HuH-7 (cell line): ENCODE data around the gene PLIN4.

Experiments
- DNase-seq: peaks from one replicate; pipeline ENCODE4 v3.0.0; 2011; ENCODE audit warnings: low spot score

The PLIN4 gene

DNA sequence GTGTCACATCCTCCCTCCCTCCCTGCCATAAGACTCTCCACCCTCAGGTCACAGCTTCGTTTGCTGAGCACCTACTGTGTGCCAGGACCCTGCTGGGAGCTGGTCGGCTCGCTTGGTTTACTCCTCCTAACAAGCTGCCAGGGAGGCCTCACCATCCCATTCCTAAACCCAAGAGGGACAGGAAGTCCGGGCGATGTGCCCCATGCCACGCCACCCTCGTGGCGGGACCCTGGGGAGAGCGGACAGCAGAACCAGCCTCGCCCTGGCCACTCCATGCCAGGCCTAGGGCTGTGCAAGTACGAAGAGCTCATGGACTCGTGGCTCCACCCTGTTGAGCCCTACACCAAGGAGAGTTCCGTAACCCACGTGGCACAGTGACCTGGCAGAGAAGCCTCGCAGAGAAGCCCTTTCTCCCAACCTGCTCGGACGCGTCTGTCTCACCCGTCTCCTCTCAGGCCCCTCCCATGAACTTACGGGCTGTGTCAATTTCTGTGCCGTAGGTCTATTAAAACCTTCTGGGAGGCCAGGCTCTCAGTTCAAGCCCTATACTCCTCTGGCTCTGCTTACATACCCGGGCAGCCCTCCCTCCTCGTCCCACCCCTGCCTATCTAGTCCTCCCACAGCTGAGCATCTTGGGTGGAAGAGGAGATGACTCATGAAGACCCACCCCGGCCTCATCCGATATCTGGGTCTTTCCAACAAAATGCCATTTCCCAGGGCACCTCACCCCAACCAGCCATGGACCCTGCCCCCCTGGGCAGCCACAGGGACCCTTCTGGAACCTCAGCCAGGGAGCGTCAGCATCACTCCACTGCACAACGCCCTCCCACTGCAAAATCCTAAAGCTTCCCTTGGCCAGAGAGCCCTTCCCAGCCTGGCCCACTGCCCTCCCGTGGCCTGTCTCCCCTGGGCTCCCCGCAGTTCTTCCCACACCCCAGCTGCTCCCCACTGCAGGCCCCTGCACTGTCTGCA, 63.3 kb downstream of the PLIN4 start:
- DNase-seq, result no peak

DNA sequence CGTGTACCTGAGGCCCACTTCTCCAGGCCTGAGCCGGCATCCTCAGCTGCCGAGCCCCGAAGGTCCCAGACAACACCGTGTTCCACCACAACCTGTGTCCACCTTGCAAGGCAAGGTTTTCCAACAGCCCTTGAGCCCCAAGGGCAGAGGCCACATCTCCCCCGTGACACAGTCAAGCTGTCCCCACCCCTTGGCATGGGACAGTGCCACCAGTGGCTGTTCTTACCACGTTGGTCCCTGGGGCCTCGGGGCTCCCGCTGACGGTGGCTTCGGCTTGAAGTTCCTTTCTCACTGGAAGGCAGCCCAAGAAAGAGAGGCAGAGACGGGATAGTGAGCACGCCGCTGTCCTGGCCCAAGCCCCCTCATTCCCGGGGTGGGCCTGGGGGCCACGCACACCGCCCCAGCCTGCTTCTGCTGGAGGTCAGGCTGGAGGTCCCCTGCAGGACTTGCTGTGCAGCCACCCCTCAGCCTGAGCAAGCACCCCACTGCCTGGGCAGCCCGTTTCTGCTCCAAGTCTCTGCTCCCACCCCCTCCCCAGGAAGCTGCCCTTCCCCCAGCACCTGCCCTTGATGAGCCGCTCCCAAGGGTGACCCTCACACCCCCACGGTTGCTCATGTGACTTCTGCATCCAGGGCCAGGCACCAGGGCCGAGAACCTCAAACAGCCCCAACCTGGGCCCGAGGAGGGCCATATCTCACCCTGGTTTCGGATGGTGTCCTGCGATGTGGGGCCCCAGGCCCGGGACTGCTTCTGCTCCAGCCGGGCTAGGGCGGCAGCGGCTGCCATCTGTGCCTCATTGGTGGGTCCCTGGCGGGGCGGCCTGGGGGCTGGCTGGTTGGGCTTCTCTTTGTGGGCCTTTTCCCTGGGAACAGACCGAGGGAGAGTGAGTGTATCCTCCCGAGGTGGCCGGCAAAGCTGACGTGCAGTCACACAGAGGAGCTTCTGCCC, 64.8 kb downstream of the PLIN4 start:
- no peak for DNase-seq

DNA sequence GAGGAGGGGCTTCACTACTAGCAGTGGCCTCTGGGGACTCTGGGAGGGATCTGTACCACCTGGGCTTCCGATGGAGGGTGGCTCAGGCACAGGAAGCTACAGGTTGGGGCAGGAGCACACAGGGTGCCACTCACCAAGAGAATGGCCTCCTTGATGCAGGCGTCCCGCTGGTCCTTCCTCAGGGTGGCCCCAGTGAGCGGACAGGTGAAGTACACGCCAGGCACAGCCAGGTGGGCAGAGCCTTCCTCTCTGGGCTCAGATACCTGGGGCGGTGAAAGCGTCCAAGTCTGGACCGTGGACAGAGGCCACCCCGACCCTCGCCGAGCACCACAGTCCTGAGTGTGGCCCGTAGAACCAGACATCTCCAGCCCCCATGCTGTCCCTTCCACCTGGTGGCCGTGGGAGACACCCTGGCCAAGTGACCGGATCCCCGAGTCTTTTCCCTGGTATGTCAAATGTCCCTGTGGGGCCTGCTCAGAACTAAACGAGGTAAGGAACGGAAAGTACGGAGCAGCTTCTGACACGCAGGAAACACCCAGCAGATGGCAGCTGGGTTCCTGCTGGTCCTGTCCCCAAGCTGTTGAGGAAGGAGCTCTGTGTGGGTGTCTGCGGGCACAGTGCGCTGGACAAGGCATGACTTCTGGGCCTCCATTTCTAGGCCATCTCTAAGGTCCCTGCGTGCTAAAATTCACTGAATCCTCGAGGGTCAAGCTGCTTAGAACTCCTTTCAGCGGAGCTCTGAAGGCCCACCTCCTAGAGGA, 65.9 kb downstream of the PLIN4 start:
- no peak for DNase-seq
